GM19372 (cell line): ENCODE results near the gene KCND2.
"Not testable (repeated sequence)": the region's sequence is repeated elsewhere in the genome, so short reads cannot be mapped to it uniquely, and the experiment has no call there.

Source experiments
- ATAC-seq: cut with Tn5 transposase; IDR thresholded peaks from one replicate; pipeline ENCODE4 v1.9.1; 2021; ENCODE audit warnings: mild to moderate bottlenecking, low read depth, moderate library complexity; ENCODE audit not compliant: unreplicated experiment

KCND2 gene

DNA sequence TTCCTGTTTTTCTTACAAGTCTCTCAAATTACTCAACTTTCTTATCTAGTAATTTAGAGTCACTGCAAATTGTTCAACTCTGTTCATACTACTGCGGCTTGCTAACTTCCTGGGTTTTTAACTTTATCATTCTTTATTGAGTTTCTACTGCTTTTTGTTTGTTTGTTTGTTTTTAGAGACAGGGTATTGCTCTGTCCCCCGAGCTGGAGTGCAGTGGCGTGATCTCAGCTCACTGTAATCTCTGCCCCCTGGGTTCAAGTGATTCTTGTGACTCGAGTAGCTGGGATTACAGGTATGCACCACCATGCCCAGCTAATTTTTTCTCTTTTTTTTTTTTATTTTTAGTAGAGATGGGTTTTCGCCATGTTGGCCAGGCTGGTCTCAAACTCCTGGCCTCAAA lies 402.1 kb downstream of the KCND2 start:
- no peak for ATAC-seq

DNA sequence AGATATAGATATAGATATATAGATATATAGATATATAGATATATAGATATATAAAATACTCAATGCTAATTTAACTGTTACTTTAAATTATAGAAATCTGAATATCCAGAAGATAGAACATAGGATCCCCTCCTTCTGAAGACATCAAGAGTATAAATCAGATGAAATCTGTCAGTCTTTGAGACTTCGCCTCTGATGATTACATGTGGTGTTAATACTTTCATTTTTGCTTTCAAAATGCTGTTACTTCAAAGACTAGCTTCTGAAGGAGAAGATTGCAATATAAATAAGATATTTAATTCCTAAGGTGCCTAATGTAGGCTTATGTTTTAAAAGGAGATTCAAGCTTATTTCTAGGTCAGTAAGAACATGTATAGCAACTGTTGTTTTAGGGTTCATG lies 404.6 kb downstream of the KCND2 start:
- ATAC-seq, result no peak

DNA sequence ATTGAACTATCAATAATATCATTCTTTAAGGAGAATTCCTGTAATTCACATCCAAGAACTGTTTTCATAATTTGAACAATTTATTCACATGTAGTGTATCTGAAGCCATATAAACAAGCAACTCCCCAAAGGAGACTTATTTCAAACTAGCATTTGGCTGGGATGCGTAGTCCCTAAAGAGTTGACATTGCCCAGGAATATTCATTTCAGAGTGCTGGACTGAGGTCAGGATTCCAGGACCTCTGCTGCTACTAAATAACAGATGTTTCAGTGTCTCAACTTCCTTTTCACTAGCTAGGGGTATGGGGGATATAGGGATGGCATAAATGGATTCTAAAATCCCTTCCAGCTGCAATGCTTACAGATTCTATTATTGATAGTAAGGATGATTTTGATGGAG lies 408.0 kb downstream of the KCND2 start:
- ATAC-seq, result no peak

DNA sequence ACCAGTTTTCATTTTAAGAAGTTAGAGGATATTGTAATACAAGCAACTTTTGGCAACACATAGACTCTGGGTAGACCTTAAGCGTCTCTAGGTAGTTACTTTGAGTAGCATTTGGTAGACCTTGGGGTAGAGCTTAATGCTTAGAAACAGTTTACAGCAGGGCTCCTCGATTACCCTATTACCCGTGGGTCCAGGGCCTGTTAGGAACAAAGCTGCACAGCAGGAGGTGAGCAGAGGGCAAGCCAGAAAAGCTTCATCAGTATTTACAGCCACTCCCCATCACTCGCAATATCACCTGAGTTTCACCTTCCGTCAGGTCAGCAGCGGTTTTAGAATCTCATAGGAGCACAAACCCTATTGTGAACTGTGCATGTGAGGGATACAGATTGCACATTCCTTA lies 411.5 kb downstream of the KCND2 start:
- ATAC-seq, result no peak

DNA sequence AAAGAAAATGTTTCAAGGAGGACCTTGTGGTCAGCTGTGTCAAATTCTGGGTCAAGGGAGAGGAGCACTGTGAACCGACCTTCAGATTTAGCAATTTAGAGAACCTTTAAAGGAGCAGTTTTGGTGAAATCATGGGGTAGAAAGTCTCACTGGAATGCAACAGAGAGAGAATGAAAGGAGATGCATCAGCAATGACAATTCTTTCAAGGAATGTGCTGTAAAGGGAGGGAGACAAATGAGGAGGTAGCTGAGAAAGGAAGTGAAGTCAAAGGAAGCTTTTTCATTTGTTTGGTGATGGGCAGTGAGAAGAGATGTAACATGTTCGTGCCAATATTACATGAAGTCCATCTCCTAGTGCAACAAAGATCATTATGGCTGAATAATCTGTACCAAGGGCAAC lies 418.9 kb downstream of the KCND2 start:
- no peak for ATAC-seq

DNA sequence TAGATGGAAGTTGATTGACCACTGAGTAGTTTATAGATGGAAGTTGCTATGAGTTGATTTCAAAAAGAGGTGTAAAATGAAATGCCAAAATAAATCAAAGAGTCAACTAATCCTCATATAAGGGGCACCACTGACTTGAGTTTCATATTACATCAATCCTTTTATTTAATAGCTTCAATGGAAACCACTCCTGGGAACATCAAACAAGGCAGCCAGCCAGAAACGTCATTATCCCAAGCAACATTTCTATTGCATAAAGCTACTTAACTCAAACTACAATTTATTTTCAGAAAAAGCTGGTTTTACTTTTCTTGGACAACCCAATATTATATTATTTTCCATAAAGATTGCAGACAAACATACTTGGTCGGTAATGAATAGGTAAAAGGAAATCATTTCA lies 422.9 kb downstream of the KCND2 start:
- ATAC-seq, result no peak

DNA sequence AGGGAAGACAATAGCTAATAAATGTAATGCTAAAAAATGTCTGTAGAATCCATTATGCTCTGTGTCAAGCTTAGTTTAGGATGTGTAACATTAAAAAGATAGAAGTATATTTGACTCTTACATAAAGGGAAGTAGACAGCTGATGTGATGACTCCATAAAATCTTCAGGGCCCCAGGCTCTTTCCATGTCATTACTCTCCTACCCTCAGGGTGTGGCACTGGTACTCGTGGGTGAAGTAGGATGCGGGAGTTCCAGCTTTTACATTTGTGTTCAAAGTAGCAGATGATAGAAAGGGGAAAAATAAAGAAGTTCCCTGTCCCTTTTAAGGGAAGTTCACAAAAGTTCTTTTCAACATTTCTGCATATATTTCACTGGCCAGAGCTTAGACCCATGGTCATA lies 427.8 kb downstream of the KCND2 start:
- ATAC-seq, result no peak

DNA sequence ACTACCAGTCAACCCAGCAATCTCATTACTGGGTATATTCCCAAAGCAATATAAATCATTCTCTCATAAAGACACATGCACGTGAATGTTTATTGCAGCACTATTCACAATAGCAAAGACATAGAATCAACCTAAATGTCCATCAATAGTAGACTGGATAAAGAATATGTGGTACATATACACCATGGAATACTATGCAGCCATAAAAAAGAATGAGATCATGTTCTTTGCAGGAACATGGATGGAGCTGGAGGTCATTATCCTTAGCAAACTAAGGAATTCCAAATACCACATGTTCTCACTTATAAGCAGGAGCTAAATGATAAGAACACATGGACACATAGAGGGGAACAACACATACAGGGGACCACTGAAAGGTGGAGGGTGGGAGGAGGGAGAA lies 429.4 kb downstream of the KCND2 start:
- not testable (repeated sequence) for ATAC-seq

DNA sequence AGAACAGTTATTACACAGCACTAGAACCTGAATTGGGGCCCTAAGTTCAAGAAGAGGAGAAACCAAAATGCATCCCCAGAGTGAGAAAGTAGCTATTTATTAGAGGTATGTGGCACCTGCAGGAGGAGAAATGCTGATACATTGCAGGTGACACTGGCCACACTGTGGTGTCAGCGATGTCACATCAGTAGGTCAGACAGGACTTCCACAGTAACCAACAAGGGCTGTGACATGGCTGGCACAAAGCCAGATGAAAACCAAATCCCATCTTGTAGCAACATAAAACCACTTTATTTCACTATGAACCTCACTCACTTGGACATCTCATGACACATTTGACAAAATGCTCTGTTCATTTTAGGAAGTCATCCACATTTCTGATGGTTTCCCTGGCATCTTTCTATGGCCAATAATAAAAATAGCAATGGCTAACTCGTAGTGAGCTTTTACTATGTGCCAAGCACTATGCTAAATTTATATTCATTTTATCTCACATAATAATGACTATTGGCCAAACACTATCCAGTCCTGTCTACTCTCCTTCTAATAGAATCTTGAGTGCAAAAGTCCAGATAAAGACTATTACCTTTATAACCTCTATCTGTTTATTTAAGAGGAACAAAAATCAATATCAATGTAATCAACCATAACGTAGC lies 430.7 kb downstream of the KCND2 start:
- ATAC-seq, result no peak

DNA sequence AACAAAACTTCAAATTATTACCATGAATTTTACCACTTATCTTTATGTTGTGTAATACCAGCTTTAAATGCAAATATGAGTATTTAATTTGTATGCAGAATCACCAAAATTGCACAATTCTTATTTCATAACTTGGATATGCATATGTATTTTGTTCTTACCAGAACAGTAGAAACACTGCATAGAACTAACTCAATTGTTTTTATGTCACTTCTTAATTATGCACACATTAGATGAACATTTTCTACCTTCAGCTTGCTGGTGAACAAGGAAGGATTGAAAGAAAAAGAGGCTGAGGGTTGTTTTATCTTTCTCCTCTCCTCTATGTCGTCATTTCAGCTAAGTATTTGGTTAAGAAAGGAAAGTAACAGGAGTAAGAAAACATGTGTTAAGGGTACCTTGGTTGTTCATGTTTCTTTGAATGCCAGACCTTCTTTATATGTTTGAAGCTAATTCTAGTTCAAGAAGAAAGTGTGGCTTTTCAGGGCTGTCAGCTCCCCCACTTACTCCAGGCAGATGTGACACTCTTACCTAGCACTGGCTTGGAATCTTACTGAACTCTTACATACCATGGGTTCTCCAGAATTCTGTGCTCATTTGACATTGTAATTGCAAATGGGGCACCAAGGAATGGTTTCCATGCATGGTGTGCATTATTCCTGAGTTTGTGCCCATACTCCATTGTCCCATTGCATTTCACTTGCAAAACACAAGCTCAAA lies 436.4 kb downstream of the KCND2 start:
- ATAC-seq, result no peak

DNA sequence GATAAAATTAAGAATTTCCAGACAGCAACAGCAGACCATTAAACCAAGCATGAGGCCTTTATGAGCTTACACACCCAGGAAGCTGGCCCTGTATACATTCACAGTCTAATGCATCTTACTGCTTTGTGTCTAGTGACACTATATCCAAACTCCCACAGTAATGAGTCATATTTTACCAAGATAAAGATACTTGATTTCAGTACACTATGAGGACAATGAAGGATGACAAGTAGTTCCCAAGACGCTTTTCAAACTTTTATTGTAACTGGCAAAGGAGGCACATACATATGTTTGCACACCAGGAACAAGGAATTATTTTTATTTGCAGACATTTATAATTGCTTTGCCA lies 437.0 kb downstream of the KCND2 start:
- ATAC-seq, result no peak

DNA sequence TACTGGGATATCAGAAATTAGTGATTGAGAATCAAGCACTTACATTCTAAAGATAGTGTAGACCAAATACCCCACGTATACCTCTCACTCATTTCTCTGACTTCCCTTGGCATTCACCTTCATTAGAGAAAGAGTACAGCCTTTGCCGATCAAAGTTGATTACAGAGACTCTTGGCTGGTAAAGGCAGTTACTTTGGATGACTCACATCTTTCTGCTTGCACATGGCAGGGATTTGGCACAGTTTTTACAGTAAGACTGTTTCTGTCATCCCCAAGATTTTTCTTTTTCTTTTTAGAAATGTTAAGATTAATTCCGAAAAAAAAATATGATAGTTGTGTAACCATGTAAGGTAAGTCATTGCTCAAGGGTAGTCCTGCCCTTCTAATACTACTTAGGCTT lies 442.0 kb downstream of the KCND2 start:
- no peak for ATAC-seq

DNA sequence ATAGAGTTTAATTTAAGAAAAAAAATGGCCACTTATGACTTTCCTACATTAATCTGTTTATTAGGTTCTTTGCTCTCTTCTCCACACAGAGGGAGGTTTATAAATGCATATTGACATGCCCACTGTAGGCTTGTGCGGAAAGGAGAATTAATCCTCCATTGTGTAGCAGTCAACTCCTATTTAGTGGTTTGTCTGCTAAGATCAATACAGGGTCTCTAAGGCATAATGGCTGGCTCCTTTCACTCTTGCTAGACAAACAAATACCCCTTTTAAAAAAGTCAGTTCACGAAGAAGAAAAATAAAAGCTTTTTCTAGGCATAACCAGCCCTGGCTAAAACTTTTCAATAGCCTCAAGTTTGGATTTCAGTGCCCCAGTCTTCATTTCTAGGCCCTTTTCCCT lies 443.3 kb downstream of the KCND2 start:
- no peak for ATAC-seq

DNA sequence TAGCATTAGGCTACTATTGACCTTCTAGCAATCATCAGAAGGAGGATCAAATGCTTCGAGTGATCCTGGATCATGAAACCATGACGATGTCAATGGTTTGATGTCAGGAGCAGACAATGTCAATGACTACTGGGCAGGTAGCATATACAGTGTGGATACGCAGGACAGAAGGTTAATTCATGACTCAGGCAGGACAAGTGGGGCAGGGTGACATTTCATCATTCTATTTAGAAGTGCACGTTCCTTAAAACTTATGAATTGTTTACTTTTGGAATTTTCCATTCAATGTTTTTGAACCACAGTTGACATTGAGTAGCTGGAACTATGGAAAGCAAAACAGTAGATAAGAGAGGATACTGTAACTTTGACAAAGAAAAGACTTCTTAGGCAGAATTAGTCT lies 444.2 kb downstream of the KCND2 start:
- ATAC-seq, result no peak

DNA sequence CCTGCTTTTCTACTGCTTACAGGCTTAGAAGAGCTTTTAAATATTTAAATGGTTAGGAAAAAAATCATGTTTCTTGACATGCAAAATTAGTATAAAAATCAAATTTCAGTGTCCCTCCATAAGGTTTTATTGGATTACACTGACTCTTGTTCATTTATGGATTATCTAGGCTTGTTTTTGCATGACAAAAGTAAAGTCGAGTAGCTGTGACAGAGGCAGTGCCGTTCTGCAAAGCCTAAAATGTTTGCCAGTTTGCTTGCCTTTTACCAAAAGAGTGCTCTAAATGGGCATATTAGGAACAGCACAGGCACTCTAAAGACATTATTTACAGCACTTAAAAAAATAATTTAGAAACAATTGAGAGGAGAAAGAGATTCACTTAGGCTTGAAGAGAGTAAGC lies 445.4 kb downstream of the KCND2 start:
- no peak for ATAC-seq

DNA sequence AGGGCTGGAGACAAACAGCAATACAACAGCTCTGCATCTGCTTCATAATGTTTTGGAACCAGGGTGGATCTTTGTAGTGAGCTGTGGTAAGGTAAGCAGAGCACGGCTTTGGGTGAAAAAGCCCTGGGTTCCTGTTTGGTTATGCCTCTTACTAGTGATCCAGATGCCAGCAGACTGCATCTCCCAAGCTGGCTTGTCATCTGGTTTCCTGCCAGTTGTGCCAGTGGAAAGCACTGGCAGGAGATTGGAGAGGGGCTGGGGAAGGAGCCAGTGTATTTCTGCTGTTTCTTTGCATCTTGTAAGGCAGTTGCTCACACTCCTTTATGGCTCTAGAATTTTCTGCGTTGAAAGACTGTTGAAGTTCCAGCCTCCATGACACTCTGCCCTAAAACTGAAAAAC lies 447.3 kb downstream of the KCND2 start:
- no peak for ATAC-seq

DNA sequence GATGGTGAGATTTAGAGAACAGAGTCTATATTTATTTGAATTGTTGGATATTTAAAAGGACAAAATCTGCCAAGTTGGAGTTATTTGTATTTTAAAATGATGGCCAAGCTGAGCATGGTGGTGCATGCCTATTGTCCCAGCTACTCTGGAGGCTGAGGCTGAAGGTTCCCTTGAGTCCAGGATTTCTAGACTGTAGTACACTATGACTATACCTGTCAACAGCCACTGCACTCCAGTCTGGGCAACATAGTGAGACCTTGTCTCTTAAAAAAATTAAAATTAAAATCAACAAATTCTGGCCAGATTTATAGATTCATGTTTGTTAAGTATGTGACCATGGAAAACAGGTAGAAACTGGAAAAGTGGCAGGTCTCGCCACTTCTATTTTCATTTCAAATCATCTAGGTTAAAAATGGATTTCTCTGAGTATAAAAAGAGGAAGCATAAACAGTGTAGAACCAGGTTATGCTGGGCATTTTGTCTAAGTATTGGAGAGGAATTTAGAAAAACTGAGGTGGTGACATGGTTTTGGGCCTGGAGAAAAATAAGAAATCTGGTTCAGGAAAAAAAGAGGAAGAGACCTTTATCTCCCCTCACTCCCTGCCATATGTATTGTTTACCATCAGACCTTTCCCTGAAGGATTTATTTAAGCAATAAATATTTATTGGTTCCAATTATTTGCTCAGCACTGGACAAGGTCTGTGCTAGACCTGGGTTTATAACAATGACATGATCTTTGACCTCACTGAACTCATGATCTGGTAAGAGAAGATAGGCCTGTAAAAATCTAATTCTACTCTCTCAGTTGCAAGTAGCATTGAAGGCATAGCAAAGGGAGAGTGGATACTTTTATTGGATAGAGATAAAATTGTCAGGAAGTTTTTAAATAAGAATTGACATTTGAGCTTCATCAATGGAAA lies 450.8 kb downstream of the KCND2 start:
- no peak for ATAC-seq

DNA sequence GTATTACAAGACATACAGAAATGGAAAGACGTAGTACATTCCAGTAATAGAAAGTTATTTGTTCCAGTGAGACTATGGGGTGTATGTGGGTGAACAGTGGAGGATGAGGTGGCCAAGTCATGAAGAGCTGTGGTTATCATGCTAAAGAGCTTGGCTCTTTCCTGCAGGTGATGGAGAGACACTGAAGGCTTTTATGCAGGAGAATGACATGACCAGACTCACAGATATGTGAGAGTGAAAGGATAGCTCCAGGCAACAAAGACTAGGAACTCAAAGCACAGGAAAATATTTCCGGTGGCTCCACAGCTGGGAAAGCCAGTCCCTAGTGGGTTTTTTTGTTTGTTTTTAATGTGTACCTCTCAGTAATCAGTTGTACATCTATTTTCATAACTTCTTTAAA lies 451.5 kb downstream of the KCND2 start:
- no peak for ATAC-seq

DNA sequence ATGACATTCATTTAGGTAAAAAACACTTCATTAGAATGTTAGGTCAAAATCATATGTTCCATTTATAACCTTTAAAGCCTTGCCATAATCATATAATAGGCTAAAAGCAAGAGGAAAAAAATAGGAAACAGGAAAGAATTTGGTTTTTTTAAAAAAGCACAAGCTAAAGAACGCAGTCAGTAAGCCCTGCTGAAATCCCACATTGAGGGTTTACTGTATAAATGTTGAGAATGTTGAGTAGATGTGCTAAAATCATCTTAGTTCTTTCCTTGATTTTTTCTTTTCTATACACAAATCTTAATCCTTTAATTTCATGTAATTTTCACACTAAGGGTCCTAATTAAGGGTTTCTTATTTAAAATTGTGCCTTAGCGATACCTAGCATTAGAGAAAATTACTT lies 452.0 kb downstream of the KCND2 start:
- ATAC-seq, result no peak

DNA sequence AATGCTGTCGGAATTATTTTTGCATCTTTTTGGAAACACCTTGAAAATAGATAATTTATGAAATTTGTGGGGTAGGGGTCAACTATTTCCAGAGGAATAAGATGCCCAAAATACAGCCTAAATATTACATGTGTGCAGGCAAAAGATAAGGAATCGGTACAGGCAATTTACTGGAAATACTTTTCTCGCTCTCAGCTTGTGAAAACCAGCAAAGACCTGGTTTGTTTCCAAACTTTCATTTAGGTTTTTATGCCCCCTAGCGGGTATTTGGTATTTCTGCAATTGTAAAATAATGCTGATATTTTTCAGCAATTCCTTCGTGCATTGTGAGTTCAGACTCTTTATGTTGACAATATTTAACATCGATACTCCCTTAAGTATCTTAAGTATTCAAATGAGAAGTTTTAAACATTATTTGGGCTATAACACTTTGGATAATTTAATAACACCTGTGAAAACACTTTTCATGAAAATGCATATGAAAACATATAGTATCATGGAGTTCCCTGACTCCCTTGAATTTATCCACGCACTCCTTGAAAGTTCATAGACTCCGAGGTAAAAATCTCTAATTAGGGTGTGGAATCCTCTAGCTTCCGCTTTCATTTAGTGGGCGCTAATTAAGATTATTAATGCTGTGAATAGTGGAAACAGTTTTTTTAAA lies 452.5 kb downstream of the KCND2 start:
- ATAC-seq, result no peak

DNA sequence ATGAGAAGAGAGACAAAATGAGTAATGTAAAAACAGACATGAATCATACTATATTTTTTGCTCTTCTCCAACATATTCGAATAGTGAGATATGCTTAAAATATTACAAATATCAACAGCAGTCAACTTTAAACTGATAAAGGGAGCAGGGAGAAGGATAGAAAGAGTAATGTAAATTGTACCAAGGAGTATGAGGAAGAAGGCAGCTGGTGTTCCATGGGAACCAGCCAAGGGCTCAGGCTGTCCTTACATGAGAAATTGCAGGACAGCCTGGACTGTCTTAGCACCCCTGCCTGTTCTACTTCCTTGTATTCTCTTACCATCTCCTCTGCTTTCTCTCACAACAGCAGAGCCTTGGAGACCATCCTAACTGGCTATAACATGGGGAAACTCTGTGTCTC lies 456.3 kb downstream of the KCND2 start:
- no peak for ATAC-seq
